GM18507 (cell line): ENCODE results near the gene CDH9.
"Not testable (repeated sequence)": the region's sequence is repeated elsewhere in the genome, so short reads cannot be mapped to it uniquely, and the experiment has no call there.

Experiments
- DNase-seq: peaks from one replicate; pipeline ENCODE4 v3.0.0; 2011; ENCODE audit warnings: low read depth; ENCODE audit not compliant: insufficient read length; ENCODE audit errors: extremely low spot score
- FAIRE-seq: peaks from 2 replicates; lab custom pipeline; 2011; peaks lifted over from hg19 to GRCh38; lab: Jason Lieb, UNC

Gene CDH9

DNA sequence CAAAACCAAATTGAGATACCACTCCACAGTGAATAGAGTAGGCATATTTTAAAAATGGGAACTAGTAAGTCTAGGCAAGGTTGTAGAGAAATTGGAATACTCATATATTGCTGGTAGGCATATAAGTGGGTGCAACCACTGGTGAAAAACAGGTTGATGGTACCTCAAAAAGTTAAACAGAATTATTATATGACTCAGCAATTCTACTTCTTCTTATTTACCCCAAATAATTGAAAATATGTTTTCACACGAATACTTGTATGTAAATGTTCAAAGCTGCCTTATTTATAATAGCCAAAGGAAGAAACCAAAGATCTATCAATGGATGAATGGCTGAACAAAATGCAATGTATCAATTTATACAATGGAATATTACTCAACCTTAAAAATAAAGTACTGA lies 79.1 kb downstream of the CDH9 start:
- no peak for DNase-seq
- no peak for FAIRE-seq

- DNase-seq (no peak), FAIRE-seq (no peak)
Observed at GRCh38 chr5:26955161-26955560, 83.2 kb downstream of the CDH9 start.

GRCh38 chr5:26948921-26949320 lies 89.5 kb downstream of the CDH9 start:
- no peak for FAIRE-seq
- no peak for DNase-seq

DNA sequence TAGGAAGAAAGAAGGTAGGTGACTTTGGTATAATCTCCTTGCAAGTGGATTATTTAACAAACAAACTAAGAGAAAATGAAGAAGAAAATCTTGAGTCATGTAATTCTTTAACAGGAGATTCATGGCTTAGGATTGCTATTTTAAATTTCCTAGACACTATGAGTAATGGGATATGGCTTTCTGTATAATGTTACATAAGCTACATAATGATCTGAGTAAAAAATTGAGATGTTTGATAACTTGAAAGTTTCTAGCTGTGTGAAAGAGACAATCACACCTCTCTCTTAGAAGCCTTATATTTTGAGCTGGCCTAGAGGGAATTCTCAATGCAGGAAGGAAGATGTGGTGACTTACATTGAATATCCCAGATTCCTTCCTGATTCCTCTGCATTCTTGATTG lies 92.5 kb downstream of the CDH9 start:
- FAIRE-seq (no peak), DNase-seq (no peak)

- DNase-seq = no peak
- FAIRE-seq = no peak
Observed at GRCh38 chr5:26942481-26942880, 95.9 kb downstream of the CDH9 start.

- no peak for DNase-seq
- no peak for FAIRE-seq
Observed at GRCh38 chr5:26940994-26941393, 97.4 kb downstream of the CDH9 start.

- DNase-seq = no peak
- no peak for FAIRE-seq
Observed at GRCh38 chr5:26932238-26932637, 106.1 kb downstream of the CDH9 start.

GRCh38 chr5:26921439-26921838 lies 116.9 kb downstream of the CDH9 start:
- FAIRE-seq (no peak), DNase-seq (no peak)

- no peak for FAIRE-seq
- no peak for DNase-seq
Observed at GRCh38 chr5:26903469-26903868, 134.9 kb downstream of the CDH9 start.

GRCh38 chr5:26894719-26895263 lies 143.6 kb downstream of the CDH9 start:
- DNase-seq (no peak), FAIRE-seq (no peak)

GRCh38 chr5:26893078-26893477 lies 145.3 kb downstream of the CDH9 start:
- FAIRE-seq (no peak), DNase-seq (no peak)

DNA sequence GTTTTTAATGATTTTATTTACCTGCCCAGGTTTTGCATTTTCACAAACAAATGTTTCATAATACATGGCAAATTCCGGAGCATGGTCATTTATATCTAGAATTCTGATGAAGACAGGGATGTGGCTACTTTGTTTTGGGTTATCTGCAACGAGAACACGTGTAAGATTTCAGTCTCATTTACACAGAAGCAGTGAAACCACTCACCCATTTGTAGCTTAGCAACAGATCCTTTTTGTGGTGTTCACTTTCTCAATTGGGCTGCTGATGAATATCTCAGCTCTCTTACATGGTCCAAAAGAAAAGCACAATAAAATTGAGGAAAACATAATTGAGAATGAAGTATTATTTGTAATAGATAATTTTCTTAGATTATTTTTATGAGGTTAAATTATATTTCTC lies 148.6 kb downstream of the CDH9 start:
- no peak for FAIRE-seq
- no peak for DNase-seq

GRCh38 chr5:26884481-26884880 lies 153.9 kb downstream of the CDH9 start:
- FAIRE-seq (no peak), DNase-seq (no peak)

GRCh38 chr5:26883375-26883774 lies 155.0 kb downstream of the CDH9 start:
- no peak for FAIRE-seq
- no peak for DNase-seq

- FAIRE-seq (no peak), DNase-seq (no peak)
Observed at GRCh38 chr5:26881901-26882300, 156.5 kb downstream of the CDH9 start.

GRCh38 chr5:26877154-26877553 lies 161.2 kb downstream of the CDH9 start:
- DNase-seq (no peak), FAIRE-seq (no peak)

- FAIRE-seq (no peak), DNase-seq (no peak)
Observed at GRCh38 chr5:26872337-26872736, 166.0 kb downstream of the CDH9 start.

GRCh38 chr5:26869781-26870180 lies 168.6 kb downstream of the CDH9 start:
- FAIRE-seq (no peak), DNase-seq (no peak)

DNA sequence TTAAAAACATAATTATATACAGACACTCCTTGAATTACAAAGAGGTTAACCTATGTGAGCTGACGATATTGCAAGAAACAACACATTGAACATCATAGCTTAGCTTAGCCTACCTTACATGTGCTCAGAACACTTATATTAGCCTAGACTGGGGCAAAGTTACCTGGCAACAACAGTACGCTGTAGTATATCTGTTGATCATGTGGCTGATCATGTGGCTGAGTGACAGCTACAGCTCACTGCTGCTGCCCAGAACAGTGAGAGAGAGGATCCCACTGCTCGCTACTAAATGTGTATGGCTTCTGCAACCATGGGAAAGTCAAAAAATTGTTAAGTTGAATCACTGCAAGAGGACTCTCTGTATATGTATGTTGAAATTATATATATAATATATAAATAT lies 169.9 kb downstream of the CDH9 start:
- no peak for FAIRE-seq

DNA sequence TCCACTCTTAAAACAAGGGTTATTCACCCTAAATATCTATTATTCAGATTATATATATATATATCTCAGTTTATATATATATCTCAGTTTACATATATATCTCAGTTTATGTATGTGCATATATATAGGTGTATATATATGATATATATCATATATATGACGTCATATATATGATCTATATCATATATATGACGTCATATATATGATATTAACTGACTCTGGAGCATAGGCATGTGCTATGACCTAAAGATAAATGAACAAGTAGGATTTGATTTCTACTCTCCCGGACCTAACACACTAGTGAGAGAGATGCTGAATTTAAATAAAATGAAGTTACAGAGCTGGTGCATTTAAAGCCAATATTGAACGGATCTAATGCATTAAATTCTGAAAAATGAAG lies 174.3 kb downstream of the CDH9 start:
- no peak for DNase-seq
- FAIRE-seq = no peak

More for the DNA sequence above, 169.9 kb downstream of the CDH9 start:
- DNase-seq = no peak

DNA sequence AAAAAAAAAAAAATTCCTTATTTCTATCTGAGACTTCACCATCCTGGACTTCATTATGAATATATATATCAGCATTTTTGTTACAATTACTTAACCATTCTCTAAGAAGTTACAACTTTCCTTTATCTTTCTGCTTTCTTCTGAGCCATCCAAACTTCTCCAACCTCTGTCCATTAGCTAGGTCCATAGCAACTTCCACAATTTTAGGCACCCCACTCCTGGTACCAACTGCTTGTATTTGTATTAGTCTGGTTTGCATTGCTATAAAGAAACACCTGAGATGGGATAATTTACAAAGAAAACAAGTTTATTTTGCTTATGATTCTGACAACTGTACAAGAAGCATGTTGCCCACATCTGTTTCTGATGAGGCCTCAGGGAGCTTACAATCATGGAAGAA lies 182.1 kb downstream of the CDH9 start:
- no peak for DNase-seq
- no peak for FAIRE-seq

DNA sequence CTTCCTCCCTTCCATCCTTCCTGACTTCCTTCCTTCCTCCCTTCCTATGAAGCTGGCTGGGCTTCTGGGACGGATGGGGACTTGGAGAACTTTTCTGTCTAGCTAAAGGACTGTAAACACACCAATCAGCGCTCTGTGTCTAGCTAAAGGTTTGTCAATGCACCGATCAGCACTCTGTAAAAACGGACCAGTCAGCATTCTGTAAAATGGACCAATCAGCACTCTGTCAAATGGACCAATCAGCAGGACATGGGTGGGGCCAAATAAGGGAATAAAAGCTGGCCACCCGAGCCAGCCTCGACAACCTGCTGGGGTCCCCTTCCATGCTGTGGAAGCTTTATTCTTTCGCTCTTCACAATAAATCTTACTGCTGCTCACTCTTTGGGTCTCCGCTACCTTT lies 185.9 kb downstream of the CDH9 start:
- not testable (repeated sequence) for DNase-seq, FAIRE-seq
